Measurements from ENCODE around the gene COPB1. TPM values are rescaled to one million over a fixed set of nuclear protein-coding genes. Genes with fewer than 3 reads are reported as not detected.

The COPB1 gene
- total and polyA plus RNA-seq, 2 of the 8 experiments (the other 6 are each of a cell fraction or from before 2014, with no cell fraction given), result 28.7 to 72.1 TPM

GRCh38 chr11:14460147-14460546, 39.5 kb downstream of the COPB1 start:
- Histone ChIP-seq H4K8ac (ENCODE audit: extremely low read depth, insufficient read depth, low read length) (no peak overlapping the region), H3K14ac (ENCODE audit: insufficient read length) (no peak overlapping the region), H3K79me1 (ENCODE audit: low read depth, low read length) (no peaks in the 10 kb centered on the region), H3K18ac (ENCODE audit: extremely low read depth, low read length) (no peak overlapping the region), H3K79me2 (ENCODE audit: control insufficient read depth in 1 of 2, insufficient read depth in 2 of 2, low read length in 2 of 2) (no peaks in the 10 kb centered on the region), H2BK120ac (replicated peaks; ENCODE audit: low read depth, low read length) (no peak overlapping the region), H3K27me3 (replicated peaks in 1 of 4; ENCODE audit: control insufficient read depth in 3 of 4, extremely low read depth in 1 of 4, insufficient read depth in 3 of 4, low read length in 3 of 4) (no peaks in the 10 kb centered on the region), H2AFZ (ENCODE audit: low read length) (no peak overlapping the region), H4K20me1 (replicated peaks in 1 of 2; ENCODE audit: control insufficient read depth in 1 of 2, insufficient read depth in 2 of 2, low read length in 2 of 2) (peaks cover 0 to 1% of the 10 kb centered on the region in 2 experiments), H3K4me3 (ENCODE audit: extremely low read depth in 1 of 4, insufficient read depth in 2 of 4, low read depth in 3 of 4, low read length in 4 of 4) (no peak overlapping the region), H4K5ac (ENCODE audit: insufficient read length, low read depth, low read length) (no peak overlapping the region), H2BK20ac (ENCODE audit: low read length) (no peak overlapping the region), H3K27ac (ENCODE audit: low read depth, low read length) (no peak overlapping the region), H2AK5ac (ENCODE audit: low read depth, low read length) (no peak overlapping the region), H2BK12ac (ENCODE audit: low read depth, low read length) (no peak overlapping the region), H3K4me1 (replicated peaks in 1 of 4; ENCODE audit: control insufficient read depth in 3 of 4, insufficient read depth in 4 of 4, low read length in 3 of 4) (no peaks in the 10 kb centered on the region), H4K91ac (replicated peaks; ENCODE audit: insufficient read length, low read length) (no peak overlapping the region), H3K56ac (replicated peaks; ENCODE audit: insufficient read length, low read depth, low read length) (no peak overlapping the region), H3K4me2 (ENCODE audit: insufficient read depth in 1 of 2, low read depth in 2 of 2, low read length in 2 of 2) (no peak overlapping the region), H2BK5ac (ENCODE audit: low read depth, low read length) (no peak overlapping the region), H3K4ac (replicated peaks; ENCODE audit: insufficient read length, low read depth, low read length) (no peak overlapping the region), H3K23ac (ENCODE audit: insufficient read length) (no peak overlapping the region), H3K36me3 (ENCODE audit: control insufficient read depth in 2 of 4, insufficient read depth in 4 of 4, low read length in 3 of 4) (peaks cover 11 to 63% (median 39%) of the 10 kb centered on the region in 4 experiments), H3K9ac (replicated peaks in 1 of 4; ENCODE audit: extremely low read depth in 1 of 4, low read depth in 3 of 4, low read length in 3 of 4) (no peak overlapping the region), H3K9me3 (ENCODE audit: insufficient read depth in 2 of 2, low read depth in 1 of 2, low read length in 1 of 2) (no peaks in the 10 kb centered on the region), H3K23me2 (ENCODE audit: low read depth, low read length) (no peaks in the 10 kb centered on the region), H2BK15ac (ENCODE audit: low read length) (no peak overlapping the region)
- CTCF ChIA-PET (ENCODE audit: partially characterized antibody), result interaction anchor here (0.8 to 2.3 kb wide), 3 partner anchors 25 to 170 kb away, joined by 3 to 9 read pairs (median 4); no protein-coding TSS in a partner anchor
- no peak for FAIRE-seq
- POLR2A ChIA-PET (ENCODE audit: partially characterized antibody), result interaction anchor here (0.5 to 1.3 kb wide), 3 partner anchors 14 to 40 kb away, joined by 3 read pairs; no protein-coding TSS in a partner anchor
- DNase-seq (ENCODE audit: low read depth in 1 of 2, low spot score in 2 of 2), result no peak
- TF ChIP-seq SRF (IDR thresholded peaks at IDR 0.05; ENCODE audit: low read depth, low read length), result no peak
- no peak for TF ChIP-seq POU5F1 (IDR thresholded peaks at IDR 0.05; ENCODE audit: low read depth, low read length)

All from H1 (cell line).